ENCODE data around the gene MAFG.
A peak's percentile ranks its signal among the peaks of the same experiment; 100 is the strongest.

MAFG gene

DNA sequence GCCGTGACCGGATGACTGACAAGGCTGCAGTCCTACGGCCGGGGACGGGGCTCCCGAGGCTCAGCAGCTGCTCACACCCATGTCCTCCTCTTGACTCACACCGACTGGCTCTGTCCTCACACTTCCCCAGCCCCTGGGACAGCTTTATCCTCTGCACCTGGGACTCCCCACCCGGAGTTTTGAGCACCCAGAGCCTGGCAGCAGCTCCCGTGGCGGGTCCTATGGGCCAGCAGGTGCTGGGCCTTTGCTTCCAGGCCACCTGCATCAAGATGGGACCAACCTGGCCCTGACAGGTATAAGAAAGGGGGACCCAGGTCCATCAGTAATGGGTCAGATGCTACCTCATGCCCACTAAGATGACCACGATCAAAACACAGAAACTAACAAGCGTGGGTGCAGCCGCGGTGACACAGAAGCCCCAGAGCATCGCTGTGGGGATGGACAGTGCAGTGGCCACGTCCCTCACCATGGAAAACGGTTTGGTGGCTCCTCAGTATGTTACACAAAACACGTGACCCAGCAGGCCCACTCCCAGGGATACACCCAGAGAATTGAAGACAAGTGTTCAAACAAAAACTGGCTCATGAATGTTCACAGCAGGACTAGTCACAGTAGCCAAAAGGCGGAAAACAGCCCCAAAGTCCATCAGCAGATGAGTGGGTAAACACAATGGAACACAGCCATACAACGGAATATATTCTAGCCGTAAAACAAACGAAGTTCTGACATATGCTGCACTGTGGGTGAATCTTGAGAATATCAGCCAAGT, 36.7 kb upstream of the MAFG start:
- Histone ChIP-seq H3K27ac (ENCODE audit: extremely low read depth, low read depth, low read length) (no peak overlapping the region), H3K9me3 (ENCODE audit: control insufficient read depth, insufficient read depth, low read depth, low read length) (no peaks in the 10 kb centered on the region), H3K4me3 (ENCODE audit: low read depth, low read length) (no peak overlapping the region), H3K4me1 (ENCODE audit: control insufficient read depth, insufficient read depth, low read length) (peaks cover 4% of the 10 kb centered on the region; the same call in 1 of the 2 replicates), H3K36me3 (ENCODE audit: control insufficient read depth in 2 of 2, insufficient read depth in 1 of 2, low read length in 2 of 2) (no peaks in the 10 kb centered on the region)
- ChIA-PET CTCF (interaction anchor here (0.8 to 2.5 kb wide), 2 partner anchors 13 to 56 kb away, joined by 4 to 13 read pairs; no protein-coding TSS in a partner anchor), POLR2A (interaction anchor here (2.0 kb wide), 1 partner anchor 56 kb away, joined by 5 read pairs; no protein-coding TSS in a partner anchor)
- TF ChIP-seq SETDB1 (IDR thresholded peaks at IDR 0.05; ENCODE audit: insufficient read length, low read length) = no peak
- no peak for TF ChIP-seq SCRT2 (tag by site-specific recombination; IDR thresholded peaks at IDR 0.05)
- no peak for TF ChIP-seq GLI4 (tag by site-specific recombination; IDR thresholded peaks at IDR 0.05)
- no peak for TF ChIP-seq ZNF202 (tag by site-specific recombination; IDR thresholded peaks at IDR 0.05; ENCODE audit: borderline replicate concordance)
- TF ChIP-seq TCF7L2 (IDR thresholded peaks at IDR 0.05; ENCODE audit: borderline replicate concordance, low read depth, low read length) = no peak
- no peak for TF ChIP-seq ZNF561 (tag by site-specific recombination; IDR thresholded peaks at IDR 0.05; ENCODE audit: borderline replicate concordance)
- no peak for TF ChIP-seq ZNF121 (tag by site-specific recombination; IDR thresholded peaks at IDR 0.05)
- no peak for TF ChIP-seq ZNF248 (tag by site-specific recombination; IDR thresholded peaks at IDR 0.05)
- no peak for TF ChIP-seq ZNF521 (tag by site-specific recombination; IDR thresholded peaks at IDR 0.05)
- TF ChIP-seq ZNF423 (tag by site-specific recombination; IDR thresholded peaks at IDR 0.05) = no peak
- no peak for TF ChIP-seq ZNF571 (tag by site-specific recombination; IDR thresholded peaks at IDR 0.05)
- TF ChIP-seq KLF10 (tag by site-specific recombination; IDR thresholded peaks at IDR 0.05) = no peak
- no peak for TF ChIP-seq BCL11A (tag by site-specific recombination; IDR thresholded peaks at IDR 0.05; ENCODE audit: low read depth)
- TF ChIP-seq ZNF112 (tag by site-specific recombination; IDR thresholded peaks at IDR 0.05) = no peak
- TF ChIP-seq, protein P1, sequence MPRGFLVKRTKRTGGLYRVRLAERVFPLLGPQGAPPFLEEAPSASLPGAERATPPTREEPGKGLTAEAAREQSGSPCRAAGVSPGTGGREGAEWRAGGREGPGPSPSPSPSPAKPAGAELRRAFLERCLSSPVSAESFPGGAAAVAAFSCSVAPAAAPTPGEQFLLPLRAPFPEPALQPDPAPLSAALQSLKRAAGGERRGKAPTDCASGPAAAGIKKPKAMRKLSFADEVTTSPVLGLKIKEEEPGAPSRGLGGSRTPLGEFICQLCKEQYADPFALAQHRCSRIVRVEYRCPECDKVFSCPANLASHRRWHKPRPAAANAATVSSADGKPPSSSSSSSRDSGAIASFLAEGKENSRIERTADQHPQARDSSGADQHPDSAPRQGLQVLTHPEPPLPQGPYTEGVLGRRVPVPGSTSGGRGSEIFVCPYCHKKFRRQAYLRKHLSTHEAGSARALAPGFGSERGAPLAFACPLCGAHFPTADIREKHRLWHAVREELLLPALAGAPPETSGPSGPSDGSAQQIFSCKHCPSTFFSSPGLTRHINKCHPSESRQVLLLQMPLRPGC (tag by site-specific recombination; IDR thresholded peaks at IDR 0.05) = no peak
- TF ChIP-seq MZF1 (tag by site-specific recombination; IDR thresholded peaks at IDR 0.05; ENCODE audit: borderline replicate concordance) = no peak
- TF ChIP-seq RBAK (tag by site-specific recombination; IDR thresholded peaks at IDR 0.05) = no peak
- TF ChIP-seq MEIS1 (CRISPR knock-in tag; IDR thresholded peaks at IDR 0.05; ENCODE audit: borderline replicate concordance) = no peak
- TF ChIP-seq ZNF174 (tag by site-specific recombination; IDR thresholded peaks at IDR 0.05) = no peak

DNA sequence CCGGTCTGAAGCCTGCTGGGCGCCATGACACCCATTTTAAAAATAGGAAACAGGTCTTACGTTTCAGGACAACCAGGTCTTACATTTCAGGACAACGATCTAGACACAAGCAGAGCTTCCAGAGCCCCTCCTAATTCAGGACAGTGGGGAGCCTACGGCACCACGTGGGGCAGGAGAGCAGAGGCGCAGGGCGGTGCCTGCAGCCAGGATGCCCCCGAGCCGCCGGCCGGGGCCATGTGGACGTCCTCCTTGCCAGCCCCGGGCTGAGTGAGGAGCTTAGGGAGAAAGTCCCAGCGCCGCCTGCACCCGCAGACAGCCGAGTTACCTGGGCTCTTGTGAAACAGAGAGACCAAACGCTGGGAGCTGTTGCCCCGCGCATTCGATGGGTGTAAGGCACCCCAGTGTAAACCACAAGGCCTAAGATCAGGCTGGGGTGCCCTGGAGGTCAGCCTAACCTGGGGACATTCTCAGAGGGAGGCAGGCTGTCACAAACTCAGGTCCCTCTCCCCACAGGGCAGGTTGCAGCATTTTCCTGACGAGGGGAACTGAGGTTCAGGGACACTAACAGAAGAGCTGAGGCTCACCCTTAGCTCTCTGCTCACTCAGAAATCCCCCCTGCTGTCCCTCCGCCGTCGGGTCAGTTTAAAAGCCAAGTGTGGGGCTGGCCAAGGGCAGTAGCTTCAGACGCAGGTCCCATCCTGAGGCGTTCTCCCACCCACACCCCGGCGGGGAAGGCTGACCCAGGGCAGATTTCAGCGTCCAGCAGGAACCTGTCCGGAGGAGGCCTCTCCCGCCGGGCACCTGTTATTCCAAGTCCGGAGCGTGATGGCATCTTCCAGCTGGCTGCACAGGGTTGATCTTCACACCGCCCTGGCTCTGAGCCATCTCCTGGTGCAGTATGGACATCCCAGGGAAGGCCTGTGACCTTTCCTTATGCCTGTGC, 35.2 kb upstream of the MAFG start:
- Histone ChIP-seq H3K9me3 (ENCODE audit: control insufficient read depth, insufficient read depth, low read depth, low read length) (no peaks in the 10 kb centered on the region), H3K4me1 (ENCODE audit: control insufficient read depth, insufficient read depth, low read length) (peaks cover 4% of the 10 kb centered on the region; the same call in 1 of the 2 replicates), H3K27ac (ENCODE audit: extremely low read depth, low read depth, low read length) (no peak overlapping the region), H3K36me3 (ENCODE audit: control insufficient read depth in 2 of 2, insufficient read depth in 1 of 2, low read length in 2 of 2) (no peaks in the 10 kb centered on the region), H3K4me3 (ENCODE audit: low read depth, low read length) (no peak overlapping the region)
- CTCF ChIA-PET = interaction anchor here (0.6 to 2.5 kb wide), 2 partner anchors 21 to 58 kb away, joined by 3 to 13 read pairs; no protein-coding TSS in a partner anchor
- POLR2A ChIA-PET = interaction anchor here (0.7 to 2.0 kb wide), 2 partner anchors 8 to 57 kb away, joined by 3 to 5 read pairs; no protein-coding TSS in a partner anchor
- TF ChIP-seq, protein P2, sequence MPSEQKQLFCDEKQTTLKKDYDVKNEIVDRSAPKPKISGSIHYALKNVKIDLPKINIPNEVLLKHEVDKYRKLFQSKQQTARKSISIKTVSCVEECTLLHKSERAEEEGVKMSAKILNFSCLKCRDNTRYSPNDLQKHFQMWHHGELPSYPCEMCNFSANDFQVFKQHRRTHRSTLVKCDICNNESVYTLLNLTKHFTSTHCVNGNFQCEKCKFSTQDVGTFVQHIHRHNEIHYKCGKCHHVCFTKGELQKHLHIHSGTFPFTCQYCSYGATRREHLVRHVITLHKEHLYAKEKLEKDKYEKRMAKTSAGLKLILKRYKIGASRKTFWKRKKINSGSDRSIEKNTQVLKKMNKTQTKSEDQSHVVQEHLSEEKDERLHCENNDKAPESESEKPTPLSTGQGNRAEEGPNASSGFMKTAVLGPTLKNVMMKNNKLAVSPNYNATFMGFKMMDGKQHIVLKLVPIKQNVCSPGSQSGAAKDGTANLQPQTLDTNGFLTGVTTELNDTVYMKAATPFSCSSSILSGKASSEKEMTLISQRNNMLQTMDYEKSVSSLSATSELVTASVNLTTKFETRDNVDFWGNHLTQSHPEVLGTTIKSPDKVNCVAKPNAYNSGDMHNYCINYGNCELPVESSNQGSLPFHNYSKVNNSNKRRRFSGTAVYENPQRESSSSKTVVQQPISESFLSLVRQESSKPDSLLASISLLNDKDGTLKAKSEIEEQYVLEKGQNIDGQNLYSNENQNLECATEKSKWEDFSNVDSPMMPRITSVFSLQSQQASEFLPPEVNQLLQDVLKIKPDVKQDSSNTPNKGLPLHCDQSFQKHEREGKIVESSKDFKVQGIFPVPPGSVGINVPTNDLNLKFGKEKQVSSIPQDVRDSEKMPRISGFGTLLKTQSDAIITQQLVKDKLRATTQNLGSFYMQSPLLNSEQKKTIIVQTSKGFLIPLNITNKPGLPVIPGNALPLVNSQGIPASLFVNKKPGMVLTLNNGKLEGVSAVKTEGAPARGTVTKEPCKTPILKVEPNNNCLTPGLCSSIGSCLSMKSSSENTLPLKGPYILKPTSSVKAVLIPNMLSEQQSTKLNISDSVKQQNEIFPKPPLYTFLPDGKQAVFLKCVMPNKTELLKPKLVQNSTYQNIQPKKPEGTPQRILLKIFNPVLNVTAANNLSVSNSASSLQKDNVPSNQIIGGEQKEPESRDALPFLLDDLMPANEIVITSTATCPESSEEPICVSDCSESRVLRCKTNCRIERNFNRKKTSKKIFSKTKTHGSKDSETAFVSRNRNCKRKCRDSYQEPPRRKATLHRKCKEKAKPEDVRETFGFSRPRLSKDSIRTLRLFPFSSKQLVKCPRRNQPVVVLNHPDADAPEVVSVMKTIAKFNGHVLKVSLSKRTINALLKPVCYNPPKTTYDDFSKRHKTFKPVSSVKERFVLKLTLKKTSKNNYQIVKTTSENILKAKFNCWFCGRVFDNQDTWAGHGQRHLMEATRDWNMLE (tag by site-specific recombination; conservative IDR thresholded peaks at IDR 0.05; ENCODE audit: low read depth) = no peak
- TF ChIP-seq ZNF747 (tag by site-specific recombination; IDR thresholded peaks at IDR 0.05) (no peak), ZNF777 (tag by site-specific recombination; IDR thresholded peaks at IDR 0.05; ENCODE audit: borderline replicate concordance) (no peak), ZNF600 (tag by site-specific recombination; IDR thresholded peaks at IDR 0.05) (0 out of 2 replicates have a peak, but pooled peaks have one; percentile 76), ZNF341 (tag by site-specific recombination; IDR thresholded peaks at IDR 0.05; ENCODE audit: low read depth) (peak; percentile 58), ZNF16 (tag by site-specific recombination; IDR thresholded peaks at IDR 0.05; ENCODE audit: low read depth) (no peak), GLIS2 (tag by site-specific recombination; IDR thresholded peaks at IDR 0.05) (0 out of 2 replicates have a peak, but pooled peaks have one; percentile 3), IKZF3 (tag by site-specific recombination; IDR thresholded peaks at IDR 0.05) (peak; percentile 37; the same call in 1 of the 2 replicates), ZNF658 (tag by site-specific recombination; IDR thresholded peaks at IDR 0.05) (no peak)
